GM18909 (cell line): ENCODE measurements around the gene AGMO.

Source experiments
- ATAC-seq: cut with Tn5 transposase; IDR thresholded peaks from one replicate; pipeline ENCODE4 v1.9.1; 2021; ENCODE audit warnings: mild to moderate bottlenecking; ENCODE audit not compliant: unreplicated experiment, poor library complexity

Gene AGMO

GRCh38 chr7:15463801-15464666 is 97.8 kb downstream of the AGMO start:
- no peak for ATAC-seq

GRCh38 chr7:15462721-15463389 is 99.0 kb downstream of the AGMO start:
- ATAC-seq = no peak

GRCh38 chr7:15461576-15461975 is 100.2 kb downstream of the AGMO start:
- no peak for ATAC-seq

DNA sequence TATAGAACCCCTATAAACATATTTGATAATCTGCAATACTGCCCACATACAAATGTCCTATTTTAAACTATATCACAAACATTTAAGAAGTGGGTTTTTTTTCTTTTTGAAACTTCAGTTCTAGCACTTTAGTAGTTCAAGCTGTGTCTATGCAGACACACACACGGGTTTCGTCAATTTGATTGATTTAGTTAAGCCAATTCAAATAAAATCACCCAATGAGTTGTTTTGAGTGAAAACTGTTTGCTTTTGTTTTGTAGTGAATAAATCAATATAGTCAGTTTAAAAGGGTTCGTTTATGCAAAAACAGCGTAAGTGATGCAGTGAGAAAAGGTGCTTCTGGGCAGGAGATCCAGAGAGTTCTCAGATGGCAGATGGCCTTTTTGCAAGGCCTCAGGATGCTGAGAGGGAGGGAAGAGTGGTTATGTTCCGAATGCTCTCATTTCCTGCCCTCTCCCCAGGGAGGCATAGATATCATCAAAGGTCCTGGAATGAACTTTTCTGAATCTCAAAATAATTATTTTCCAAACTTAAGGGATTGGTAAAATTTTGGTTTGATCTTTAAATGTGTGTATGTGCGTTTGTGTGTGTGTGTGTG is 102.7 kb downstream of the AGMO start:
- ATAC-seq = no peak

DNA sequence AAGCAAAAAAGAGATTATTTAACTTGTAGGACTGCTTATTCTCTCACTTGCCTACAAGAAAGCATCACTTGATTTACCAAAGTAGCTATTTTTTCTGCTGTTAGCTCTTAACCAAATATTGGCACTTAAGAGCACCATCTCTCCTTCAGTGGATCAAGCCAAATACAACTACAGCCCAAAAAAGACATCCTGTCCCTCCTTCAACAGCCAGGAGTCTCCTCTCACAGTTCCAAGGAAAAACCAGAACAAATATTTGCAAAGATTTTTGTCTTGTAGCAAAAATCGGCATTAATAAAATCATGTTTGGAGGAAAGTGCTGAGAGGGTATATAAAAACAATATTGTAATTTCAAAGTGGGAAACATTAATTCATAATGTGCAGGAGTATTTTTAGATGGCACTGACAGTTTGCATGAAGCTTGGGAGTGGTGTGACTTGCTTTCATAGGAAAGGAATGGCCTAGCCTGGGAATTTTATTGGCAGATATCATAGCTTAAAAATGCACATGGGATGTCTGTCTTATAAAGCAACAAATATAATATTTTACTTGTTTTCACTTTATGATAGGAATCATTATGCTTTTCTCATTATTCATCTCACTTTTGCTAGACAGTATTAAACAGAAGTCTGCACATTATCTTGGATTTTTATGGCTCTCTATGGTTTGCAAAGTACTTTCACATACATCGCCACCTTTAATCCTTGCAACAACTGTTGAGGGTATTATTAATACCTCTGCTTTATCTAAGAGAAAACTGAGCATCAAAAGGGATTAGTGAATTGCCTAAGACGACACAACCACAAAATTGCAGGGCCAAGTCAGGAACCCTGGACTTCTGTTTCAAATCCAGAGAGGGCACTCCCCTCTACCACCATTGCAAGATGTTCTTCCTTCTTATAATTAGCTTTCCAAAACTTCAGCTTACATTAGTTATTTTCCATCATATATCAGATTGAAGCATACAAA is 103.5 kb downstream of the AGMO start:
- no peak for ATAC-seq

- ATAC-seq = no peak
Measured at GRCh38 chr7:15452670-15453069, 109.1 kb downstream of the AGMO start.

DNA sequence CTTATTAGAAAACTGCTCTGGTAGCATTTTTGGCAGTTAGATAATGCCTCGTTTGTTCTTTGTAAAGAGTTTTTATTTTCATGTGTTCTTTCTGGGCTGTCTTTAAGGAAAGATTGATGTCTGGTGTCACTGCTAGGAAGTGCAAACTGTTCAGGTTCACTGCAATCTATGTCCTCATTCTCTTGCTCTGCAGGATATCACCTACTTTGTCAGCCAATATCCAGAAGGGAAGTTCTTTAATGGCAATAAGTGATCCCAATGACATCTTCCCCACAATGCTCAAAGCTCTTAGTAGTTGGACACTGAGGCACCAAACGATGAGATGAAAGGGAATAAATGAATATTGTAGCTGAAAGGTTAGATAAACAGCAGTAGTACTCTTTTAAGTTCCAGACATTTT is 115.1 kb downstream of the AGMO start:
- ATAC-seq = no peak

DNA sequence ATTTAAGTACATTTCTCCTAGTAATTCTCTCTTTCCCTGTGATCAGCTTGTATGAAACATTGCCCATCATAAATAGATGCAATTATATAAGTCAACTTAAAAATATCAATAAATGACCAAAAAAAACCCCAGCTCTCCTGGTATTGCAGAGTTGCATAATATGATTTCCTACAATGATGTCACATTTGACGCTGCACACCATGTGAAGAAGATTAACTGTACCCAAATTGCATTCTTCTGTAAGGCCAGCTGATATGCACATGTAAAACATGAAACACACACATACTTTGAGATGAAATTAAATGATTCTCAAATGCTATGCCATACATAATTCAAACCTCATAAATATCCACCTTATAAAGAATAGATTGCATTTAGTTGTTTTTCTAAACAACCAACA is 115.5 kb downstream of the AGMO start:
- ATAC-seq = no peak

- ATAC-seq = no peak
Measured at GRCh38 chr7:15441915-15442314, 119.9 kb downstream of the AGMO start.

GRCh38 chr7:15440482-15440881 is 121.3 kb downstream of the AGMO start:
- ATAC-seq = no peak

GRCh38 chr7:15439853-15440252 is 122.0 kb downstream of the AGMO start:
- ATAC-seq = no peak

- ATAC-seq = no peak
Measured at GRCh38 chr7:15433151-15433550, 128.7 kb downstream of the AGMO start.

DNA sequence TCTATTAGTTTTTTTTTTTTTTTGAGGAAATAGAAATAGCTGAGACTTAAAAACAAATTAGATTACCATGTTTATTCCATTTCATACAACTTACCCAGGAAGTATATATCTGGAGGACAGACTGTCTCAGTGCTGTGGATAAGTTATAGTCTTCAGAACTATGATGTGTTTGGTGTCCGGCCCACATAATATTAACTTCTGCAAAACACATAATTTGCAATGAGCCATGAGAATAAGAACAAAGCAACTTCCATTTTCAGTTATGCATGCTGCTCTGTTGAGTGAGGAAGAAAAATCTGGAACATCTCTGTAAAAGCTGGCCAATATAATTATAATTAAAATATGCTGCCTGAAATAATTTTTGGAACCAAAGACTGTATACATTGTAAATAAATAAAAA is 130.9 kb downstream of the AGMO start:
- no peak for ATAC-seq

GRCh38 chr7:15430191-15430590 is 131.6 kb downstream of the AGMO start:
- no peak for ATAC-seq

DNA sequence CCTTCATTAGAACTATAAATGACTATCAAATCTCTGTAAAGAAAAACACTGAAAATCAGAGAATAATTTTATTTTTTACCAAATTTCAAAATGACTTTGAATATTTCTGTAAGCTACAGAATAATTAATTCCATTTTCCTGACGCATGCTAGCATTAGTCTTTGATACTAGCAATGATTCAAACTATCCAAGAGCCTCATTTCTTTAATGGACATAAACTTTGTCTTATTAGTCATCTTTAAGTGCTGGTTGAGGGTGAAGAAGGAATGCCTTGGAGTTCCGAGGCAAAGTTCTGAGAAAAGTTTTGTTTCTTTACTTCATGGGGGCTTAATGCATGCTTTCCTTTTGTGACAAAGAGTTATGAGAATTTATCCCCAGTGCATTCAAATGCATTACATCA is 137.3 kb downstream of the AGMO start:
- no peak for ATAC-seq

- ATAC-seq = no peak
Measured at GRCh38 chr7:15419596-15419995, 142.2 kb downstream of the AGMO start.

DNA sequence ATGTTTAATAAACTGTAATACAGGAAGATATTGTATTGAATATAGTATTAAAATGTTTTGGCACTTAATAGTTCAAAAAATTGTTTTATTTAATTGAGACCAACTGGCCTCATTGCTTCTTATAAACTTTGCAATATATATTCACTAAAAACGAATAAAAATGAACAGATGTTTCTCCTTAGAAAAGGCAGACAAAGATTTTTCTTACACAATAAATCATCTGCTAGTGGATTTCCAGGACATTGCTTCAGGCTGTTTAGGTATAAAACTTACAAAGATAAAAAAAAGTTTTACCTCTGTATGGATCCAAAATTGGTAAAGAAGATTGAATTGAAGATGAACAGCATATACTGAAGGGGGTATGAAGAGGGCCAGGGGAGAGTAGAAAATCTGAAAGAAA is 143.6 kb downstream of the AGMO start:
- ATAC-seq = no peak

DNA sequence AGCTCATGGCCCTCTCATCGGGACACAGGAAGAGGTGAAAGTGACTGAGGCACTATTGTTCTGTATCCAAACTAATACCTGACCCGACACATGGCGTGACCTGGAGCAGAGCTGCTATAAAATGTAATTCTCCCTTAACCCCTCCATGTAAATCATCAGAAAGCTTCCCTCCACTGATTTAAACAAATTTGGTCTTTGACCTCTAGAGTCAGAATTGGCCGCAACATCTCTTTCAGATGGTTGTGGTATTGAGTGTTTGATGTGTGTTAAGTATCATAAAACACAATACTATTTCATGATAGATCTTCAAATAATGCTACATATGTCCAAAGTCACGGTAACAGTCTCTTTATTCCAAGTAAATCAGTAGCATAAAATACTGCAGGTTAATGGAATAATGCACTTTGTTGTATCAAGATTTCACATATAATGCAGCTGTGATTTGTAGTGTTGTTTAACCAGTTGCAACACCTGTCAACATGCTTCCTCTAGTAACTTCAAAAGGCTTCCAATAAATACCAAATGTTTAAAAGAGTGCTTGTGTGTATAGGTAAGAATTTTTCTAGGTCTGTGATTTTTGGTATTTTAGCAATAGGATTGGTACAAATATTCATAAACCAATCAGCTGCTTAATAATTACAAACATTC is 144.3 kb downstream of the AGMO start:
- no peak for ATAC-seq

DNA sequence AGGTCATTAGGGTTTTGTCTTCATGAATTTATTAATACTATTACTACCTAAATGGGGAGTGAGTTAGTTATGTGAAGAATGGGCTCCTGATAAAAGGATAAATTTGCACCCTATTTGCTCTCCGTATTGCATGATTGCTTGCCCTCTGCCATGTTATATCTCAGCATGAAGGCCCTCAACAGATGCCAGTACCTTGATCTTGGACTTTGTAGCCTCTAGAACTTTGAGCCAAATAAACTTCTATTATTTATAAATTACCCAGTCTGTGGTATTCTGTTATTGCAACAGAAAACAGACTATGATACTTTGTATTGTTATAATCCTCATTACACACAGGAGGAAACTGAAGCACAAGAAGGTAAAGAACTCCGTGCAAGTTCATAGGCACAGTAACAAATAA is 150.8 kb downstream of the AGMO start:
- no peak for ATAC-seq

- no peak for ATAC-seq
Measured at GRCh38 chr7:15407910-15408309, 153.9 kb downstream of the AGMO start.
